Measurements from ENCODE around the gene ARL8A. TPM values are rescaled to one million over a fixed set of nuclear protein-coding genes. Genes with fewer than 3 reads are reported as not detected.

ARL8A gene
- total and polyA plus RNA-seq, 2 of the 4 experiments (the other 2 are of a cell fraction): 18.1 to 30.7 TPM

DNA sequence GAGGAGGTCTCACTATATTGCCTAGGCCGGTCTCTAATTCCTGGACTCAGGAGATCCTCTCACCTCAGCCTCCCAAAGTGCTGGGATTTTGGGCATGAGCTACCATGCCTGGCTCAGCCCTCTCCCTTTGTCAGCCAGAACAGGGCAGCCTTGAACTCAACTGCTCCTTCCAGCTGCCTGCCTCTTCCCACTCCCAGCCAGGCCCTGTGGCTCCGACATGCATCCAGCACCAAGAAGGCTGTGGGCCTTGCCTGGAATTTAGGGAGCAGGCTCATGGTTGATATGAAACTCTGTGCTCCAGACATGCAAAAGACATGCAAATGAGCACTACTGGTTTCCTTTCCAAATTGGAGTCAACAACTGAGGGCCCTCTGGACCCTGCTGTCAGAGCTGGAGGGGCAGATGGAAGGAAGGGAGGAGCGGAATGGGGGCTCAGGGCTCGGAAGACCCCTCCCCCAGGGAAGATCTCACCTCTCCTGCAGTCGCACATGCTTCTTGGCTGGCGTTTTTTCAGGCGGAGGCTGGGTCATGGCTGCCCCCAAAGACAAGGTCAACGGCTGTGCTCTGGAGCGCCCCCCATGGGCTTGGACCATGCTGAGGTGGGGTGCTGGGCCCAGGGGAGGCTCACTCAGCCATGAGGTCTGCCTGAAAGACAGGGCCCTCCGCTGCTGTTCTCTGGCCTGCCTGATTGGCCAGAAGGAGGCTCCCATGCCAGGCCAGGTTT is 14.4 kb upstream of the ARL8A start:
- Histone ChIP-seq H3K36me3 (ENCODE audit: control insufficient read depth, insufficient read depth, low read length) (no peaks in the 10 kb centered on the region), H3K18ac (ENCODE audit: low read depth, low read length) (no peak overlapping the region), H4K8ac (ENCODE audit: low read depth in 2 of 2, low read length in 2 of 2) (no peak overlapping the region), H3K23ac (ENCODE audit: low read depth, low read length) (no peak overlapping the region), H3K56ac (ENCODE audit: extremely low read depth, insufficient read depth, low read length) (no peak overlapping the region), H3K4me2 (ENCODE audit: low read depth, low read length) (no peak overlapping the region), H2AFZ (replicated peaks; ENCODE audit: low read length, poor library complexity) (no peak overlapping the region), H2BK15ac (ENCODE audit: low read depth, low read length) (no peak overlapping the region), H2BK20ac (ENCODE audit: low read depth, low read length) (no peak overlapping the region), H4K5ac (ENCODE audit: low read depth, low read length) (no peak overlapping the region), H4K91ac (ENCODE audit: insufficient read depth, low read depth, low read length) (no peak overlapping the region), H3K27ac (ENCODE audit: insufficient read depth, low read length) (no peak overlapping the region), H3K27me3 (ENCODE audit: control insufficient read depth, insufficient read depth, low read length) (peaks cover 27% of the 10 kb centered on the region; the same call in 1 of the 2 replicates), H3K9me1 (ENCODE audit: insufficient read depth, low read length) (no peaks in the 10 kb centered on the region), H3K9me3 (ENCODE audit: control insufficient read depth, insufficient read depth, low read length) (no peaks in the 10 kb centered on the region), H3K9ac (ENCODE audit: low read depth, low read length) (no peak overlapping the region), H2BK5ac (ENCODE audit: low read depth, low read length, poor library complexity, severe bottlenecking) (no peak overlapping the region), H2BK120ac (ENCODE audit: low read depth, low read length) (no peak overlapping the region), H4K20me1 (ENCODE audit: insufficient read depth, low read length) (no peaks in the 10 kb centered on the region), H3K4me1 (ENCODE audit: control insufficient read depth, insufficient read depth, low read length) (no peaks in the 10 kb centered on the region), H3K4ac (ENCODE audit: low read depth, low read length) (no peak overlapping the region), H3K79me1 (ENCODE audit: low read depth in 1 of 2, low read length in 2 of 2) (no peaks in the 10 kb centered on the region), H2AK5ac (ENCODE audit: low read depth, low read length) (no peak overlapping the region), H2AK9ac (replicated peaks; ENCODE audit: low read depth, low read length, poor library complexity) (no peak overlapping the region), H3K4me3 (ENCODE audit: insufficient read depth, low read depth, low read length) (no peak overlapping the region), H3K14ac (replicated peaks; ENCODE audit: low read depth, low read length) (no peak overlapping the region)
- dilution Hi-C loops (cut with HindIII; ENCODE audit: low sequenced_read_pairs, unreplicated experiment) (no loop called here), intact Hi-C loops (cut with micrococcal nuclease) (no loop called here), in situ Hi-C loops (cut with MboI; ENCODE audit: low sequenced_read_pairs) (no loop called here)
- ChIA-PET CTCF (no interaction called here), POLR2A (ENCODE audit: unreplicated experiment) (no interaction called here)
- TF ChIP-seq SMC3 (IDR thresholded peaks at IDR 0.05; ENCODE audit: low read depth, low read length) (no peak), CHD1 (IDR thresholded peaks at IDR 0.05; ENCODE audit: low read depth, low read length) (no peak), POLR2A (IDR thresholded peaks at IDR 0.05; ENCODE audit: low read depth, low read length) (no peak), RFX5 (IDR thresholded peaks at IDR 0.05; ENCODE audit: low read depth, low read length) (no peak), BHLHE40 (IDR thresholded peaks at IDR 0.05; ENCODE audit: low read depth, low read length) (no peak), MAZ (IDR thresholded peaks at IDR 0.05; ENCODE audit: borderline replicate concordance, low read depth, low read length) (no peak), NFE2L2 (IDR thresholded peaks at IDR 0.05; ENCODE audit: low read depth, low read length) (no peak), CEBPB (IDR thresholded peaks at IDR 0.05; ENCODE audit: low read depth, low read length) (no peak), RAD21 (IDR thresholded peaks at IDR 0.05; ENCODE audit: low read length) (no peak), MAFK (IDR thresholded peaks at IDR 0.05; ENCODE audit: low read depth, low read length) (no peak), MXI1 (IDR thresholded peaks at IDR 0.05; ENCODE audit: borderline replicate concordance, low read depth, low read length) (no peak), FOS (IDR thresholded peaks at IDR 0.05; ENCODE audit: low read depth, low read length) (no peak), RCOR1 (IDR thresholded peaks at IDR 0.05; ENCODE audit: insufficient replicate concordance, low read length) (no peak)
- TF ChIP-seq, protein P1, sequence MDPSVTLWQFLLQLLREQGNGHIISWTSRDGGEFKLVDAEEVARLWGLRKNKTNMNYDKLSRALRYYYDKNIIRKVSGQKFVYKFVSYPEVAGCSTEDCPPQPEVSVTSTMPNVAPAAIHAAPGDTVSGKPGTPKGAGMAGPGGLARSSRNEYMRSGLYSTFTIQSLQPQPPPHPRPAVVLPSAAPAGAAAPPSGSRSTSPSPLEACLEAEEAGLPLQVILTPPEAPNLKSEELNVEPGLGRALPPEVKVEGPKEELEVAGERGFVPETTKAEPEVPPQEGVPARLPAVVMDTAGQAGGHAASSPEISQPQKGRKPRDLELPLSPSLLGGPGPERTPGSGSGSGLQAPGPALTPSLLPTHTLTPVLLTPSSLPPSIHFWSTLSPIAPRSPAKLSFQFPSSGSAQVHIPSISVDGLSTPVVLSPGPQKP (IDR thresholded peaks at IDR 0.05; ENCODE audit: borderline replicate concordance, low read depth, low read length): no peak
- TF ChIP-seq, protein P2, sequence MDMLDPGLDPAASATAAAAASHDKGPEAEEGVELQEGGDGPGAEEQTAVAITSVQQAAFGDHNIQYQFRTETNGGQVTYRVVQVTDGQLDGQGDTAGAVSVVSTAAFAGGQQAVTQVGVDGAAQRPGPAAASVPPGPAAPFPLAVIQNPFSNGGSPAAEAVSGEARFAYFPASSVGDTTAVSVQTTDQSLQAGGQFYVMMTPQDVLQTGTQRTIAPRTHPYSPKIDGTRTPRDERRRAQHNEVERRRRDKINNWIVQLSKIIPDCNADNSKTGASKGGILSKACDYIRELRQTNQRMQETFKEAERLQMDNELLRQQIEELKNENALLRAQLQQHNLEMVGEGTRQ (IDR thresholded peaks at IDR 0.05; ENCODE audit: low read depth, low read length): no peak
- TF ChIP-seq, protein P3, sequence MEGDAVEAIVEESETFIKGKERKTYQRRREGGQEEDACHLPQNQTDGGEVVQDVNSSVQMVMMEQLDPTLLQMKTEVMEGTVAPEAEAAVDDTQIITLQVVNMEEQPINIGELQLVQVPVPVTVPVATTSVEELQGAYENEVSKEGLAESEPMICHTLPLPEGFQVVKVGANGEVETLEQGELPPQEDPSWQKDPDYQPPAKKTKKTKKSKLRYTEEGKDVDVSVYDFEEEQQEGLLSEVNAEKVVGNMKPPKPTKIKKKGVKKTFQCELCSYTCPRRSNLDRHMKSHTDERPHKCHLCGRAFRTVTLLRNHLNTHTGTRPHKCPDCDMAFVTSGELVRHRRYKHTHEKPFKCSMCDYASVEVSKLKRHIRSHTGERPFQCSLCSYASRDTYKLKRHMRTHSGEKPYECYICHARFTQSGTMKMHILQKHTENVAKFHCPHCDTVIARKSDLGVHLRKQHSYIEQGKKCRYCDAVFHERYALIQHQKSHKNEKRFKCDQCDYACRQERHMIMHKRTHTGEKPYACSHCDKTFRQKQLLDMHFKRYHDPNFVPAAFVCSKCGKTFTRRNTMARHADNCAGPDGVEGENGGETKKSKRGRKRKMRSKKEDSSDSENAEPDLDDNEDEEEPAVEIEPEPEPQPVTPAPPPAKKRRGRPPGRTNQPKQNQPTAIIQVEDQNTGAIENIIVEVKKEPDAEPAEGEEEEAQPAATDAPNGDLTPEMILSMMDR (conservative IDR thresholded peaks at IDR 0.05; ENCODE audit: low read depth, low read length): no peak
- DNase-seq (no peak), ATAC-seq (ENCODE audit: low read depth) (no peak)
- WGBS, 2 experiments (ENCODE audit: extremely low coverage in 2 of 2, insufficient read length in 1 of 2): 81% methylated on average over 6 of the region's 10 CpGs; no CpG with 5 or more reads in 1 of the 2 experiments
- BruUV-seq (replicated peaks): no TSS peak

All from IMR-90 (cell line).